Stimulated activated CD4-positive, alpha-beta T cell treated with anti-CD3 and anti-CD28 coated beads, TNF-alpha, amount 100 ng/mL, for 24 hours (primary cell): ENCODE data around the gene ZNRF1.
"Not testable (repeated sequence)": the region's sequence is repeated elsewhere in the genome, so short reads cannot be mapped to it uniquely, and the experiment has no call there.

Experiments
- DNase-seq, 3 experiments: peaks; one replicate each; pipeline ENCODE4 v3.0.0-alpha.2; 2020; ENCODE audit warnings: low read depth in 3 of 3

ZNRF1 gene

DNA sequence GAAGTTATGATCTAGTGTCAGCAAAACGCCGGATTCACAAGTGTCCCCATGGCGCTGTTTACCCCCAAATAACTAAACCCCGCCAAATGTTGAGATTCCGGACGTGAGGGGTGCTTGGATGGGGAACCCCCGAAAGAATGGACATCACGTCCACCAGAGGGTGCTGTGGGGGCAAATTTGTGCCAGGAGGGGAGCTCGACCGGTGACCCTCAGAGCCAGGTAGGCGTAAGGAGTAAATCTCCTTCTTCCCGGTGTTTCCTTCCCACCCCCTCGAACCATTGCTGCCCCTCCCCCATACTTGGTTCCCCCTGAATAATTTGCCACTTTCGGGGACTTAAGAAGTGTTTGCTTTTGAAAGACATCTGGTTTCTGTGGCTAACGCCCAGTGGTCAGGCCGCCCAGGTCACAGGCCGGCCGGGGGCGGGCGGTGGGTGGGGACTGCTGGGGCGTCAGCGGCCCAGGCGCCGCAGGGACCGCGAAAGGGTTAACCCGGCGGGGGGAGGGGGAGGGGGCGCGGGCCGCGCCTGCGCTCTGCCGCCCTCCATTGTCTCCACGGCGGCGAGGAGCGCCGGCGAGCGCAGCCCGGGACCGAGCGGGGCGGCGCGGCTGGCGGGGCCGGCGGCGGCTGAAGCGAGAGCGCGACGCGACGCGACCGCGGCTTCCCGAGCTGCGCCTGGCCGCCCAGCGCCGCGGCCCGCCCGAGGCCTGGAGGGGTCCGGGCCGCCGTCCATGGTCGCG, at the start of gene ZNRF1:
Gene ZNRF1 (plus strand): TSS at position 544 of the 738 bp plus-strand sequence. CDS start 648 bp downstream, outside the sequence.
- DNase-seq, result peak; percentile 72 to 83 (median 75)

- DNase-seq, result no peak
Observed at GRCh38 chr16:74949309-74949708, 49.5 kb upstream of the ZNRF1 start.

GRCh38 chr16:74950511-74950910, 48.3 kb upstream of the ZNRF1 start:
- DNase-seq, result no peak

DNA sequence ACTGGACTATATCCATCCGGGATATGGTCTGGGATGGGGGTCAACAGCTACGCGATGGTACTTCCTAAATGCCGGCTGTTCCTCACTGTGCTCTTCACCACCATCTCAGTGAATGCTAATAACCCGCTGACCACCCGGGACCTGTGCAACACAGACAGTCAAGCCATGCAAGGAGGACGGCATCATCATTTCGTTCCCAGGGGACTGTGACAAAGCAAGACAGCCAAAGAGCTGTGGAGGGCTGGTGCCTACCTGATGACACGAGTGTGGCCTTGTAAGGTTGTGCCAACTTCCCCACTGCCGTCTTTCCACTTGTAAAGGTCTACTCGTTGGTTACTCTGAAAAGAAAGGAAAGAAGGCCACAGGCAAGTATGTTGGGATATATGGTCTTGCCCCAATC, 47.6 kb upstream of the ZNRF1 start:
- DNase-seq, result no peak

- DNase-seq, result no peak
Observed at GRCh38 chr16:74951681-74952080, 47.1 kb upstream of the ZNRF1 start.

- DNase-seq, result no peak
Observed at GRCh38 chr16:74954763-74955162, 44.1 kb upstream of the ZNRF1 start.

DNA sequence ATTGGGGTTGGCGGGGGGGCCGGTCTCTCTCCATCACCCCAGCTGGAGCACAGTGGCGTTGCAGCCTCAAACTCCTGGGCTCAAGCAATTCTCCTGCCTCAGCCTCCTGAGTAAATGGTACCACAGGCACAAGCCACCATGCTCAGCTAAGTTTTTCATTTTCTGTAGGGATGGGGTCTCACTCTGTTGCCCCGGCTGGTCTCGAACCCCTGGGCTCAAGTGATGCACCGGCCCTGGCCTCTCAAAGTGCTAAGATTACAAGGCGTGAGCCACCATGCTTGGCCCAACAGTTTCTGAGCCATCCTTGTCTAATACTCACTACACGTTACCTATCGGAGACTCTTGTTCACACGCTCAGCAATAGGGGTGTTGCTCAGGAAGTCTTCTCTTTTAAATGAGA, 25.5 kb upstream of the ZNRF1 start:
- no peak for DNase-seq

DNA sequence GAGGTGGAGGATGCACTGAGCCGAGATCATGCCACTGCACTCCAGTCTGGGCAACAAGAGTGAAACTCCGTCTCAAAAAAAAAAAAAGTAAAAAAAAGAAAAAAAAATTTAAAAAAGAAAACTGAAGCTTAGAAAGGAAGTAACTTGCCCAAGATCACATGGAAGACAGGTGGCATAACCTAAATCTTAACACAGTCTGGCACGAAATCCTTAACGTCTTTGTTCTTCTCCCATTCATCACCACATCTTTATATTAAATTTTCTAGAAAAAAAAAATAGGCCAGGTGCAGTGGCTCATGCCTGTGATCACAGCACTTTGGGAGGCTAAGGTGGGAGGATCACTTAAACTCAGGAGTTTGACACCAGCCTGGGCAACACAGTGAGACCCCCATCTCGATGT, 23.2 kb upstream of the ZNRF1 start:
- DNase-seq, result no peak

DNA sequence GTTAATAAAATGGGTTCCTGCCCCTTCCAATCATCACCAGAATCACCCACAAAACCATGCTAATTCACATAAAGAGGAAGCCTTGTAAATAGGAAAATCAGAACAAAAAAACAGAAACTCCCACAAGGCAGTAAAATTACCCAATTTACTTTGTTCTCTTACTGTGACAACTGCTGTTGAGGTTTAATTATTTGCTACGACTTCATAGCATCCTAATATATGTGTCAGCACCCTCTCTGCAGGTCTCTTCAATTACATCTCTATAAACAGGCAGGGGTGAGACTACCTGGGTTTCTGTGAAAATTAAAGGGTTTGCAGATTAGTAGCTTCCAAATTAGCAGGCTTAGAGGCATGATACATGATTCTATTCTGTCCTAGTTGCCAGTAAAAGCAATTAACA, 16.6 kb upstream of the ZNRF1 start:
- DNase-seq, result no peak

GRCh38 chr16:74984194-74984528, 14.7 kb upstream of the ZNRF1 start:
- DNase-seq, result no peak

GRCh38 chr16:74984529-74985296, 14.1 kb upstream of the ZNRF1 start, which contains the start of gene WDR59:
Gene WDR59 (minus strand): TSS chr16:74985123. CDS start chr16:74985017, 106 bp downstream.
- DNase-seq, result peak; percentile 97 to 99 (median 99)

GRCh38 chr16:74987027-74987681, 11.7 kb upstream of the ZNRF1 start:
- DNase-seq, result no peak

DNA sequence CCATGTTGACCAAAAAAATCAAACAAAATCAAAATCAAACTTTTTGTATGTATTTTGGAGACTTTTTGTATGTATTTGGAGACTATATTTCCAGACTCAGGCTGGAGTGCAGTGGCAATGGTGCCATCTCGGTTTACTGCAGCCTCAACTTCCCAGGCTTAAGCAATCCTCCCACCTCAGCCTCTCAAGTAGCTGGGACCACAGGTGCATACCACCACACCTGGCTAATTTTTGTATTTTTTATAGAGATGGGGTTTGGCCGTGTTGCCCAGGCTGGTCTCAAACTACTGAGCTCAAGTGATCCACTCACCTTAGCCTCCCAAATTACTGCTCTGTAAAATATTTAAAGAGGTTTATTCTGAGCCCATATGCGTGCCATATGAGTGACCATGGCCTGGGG, 9.0 kb upstream of the ZNRF1 start:
- DNase-seq, result not testable (repeated sequence)

DNA sequence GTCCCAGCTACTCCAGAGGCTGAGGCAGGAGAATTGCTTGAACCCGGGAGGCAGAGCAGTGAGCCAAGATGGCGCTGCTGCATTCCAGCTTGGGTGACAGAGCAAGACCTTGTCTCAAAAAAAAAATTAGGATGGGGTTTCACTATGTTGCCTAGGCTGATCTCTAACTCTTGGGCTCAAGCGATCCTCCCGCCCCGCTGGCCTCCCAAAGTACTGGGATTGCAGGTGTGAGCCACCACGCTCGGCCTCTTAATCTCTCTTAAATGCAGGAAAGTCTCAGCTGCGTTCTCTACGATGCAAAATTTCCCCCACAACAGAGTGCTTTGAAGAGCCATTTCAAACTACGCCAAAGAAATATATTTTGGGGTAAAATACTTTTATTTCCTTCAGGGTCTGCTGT, 8.0 kb upstream of the ZNRF1 start:
- no peak for DNase-seq

DNA sequence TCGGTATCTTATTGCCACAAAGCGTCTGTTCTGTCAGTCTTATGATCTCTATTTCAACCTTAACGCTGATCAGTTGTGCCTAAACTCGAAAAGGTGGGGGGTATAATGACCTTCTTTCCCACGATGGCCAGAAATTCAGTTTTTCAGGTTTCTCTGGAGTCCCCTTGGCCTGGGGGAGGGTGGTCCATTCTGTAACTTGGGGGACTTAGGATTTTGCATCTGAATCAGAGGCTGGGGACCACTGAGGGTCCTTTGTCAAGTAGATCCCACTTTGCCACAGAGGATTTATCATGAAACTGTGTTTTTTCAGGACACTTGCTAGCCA, 7.6 kb upstream of the ZNRF1 start:
- no peak for DNase-seq

DNA sequence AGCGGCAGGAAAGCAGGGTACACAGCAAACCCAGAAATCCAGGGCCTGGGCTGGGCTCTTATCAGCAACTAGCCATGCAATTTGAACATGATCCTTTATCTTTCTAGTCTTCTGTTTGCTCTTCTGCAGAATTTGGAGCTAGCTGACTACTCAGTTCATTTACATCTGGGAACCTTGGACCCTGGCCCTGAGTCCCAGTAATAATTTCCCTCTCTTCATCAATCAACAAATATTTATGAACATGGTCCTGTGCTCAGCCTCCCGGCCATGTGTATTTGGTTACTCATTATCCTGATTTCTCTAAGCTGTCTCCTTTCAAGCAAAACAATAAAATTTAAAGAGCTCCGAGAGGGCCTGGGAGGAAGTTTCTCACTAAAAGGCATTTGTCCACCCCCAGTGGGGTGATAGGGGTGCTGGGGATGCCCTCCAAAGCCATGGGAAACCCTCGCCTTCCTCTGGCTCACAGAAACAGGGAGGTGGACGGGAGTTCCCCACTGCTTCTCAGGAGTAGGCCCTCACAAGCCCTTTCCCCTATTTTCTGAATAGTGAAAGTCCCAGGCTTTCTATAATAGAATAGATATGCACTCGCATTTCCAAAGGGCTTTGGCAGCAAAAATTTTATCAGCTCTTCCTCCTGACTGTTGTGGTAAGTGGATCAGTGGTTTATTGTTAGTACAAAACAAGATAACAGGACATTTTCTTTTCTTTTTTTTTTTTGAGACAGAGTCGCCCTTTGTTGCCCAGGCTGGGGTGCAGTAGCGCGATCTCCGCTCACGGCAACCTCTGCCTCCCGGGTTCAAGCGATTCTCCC, 7.0 kb upstream of the ZNRF1 start:
- no peak for DNase-seq

- DNase-seq, result no peak
Observed at GRCh38 chr16:74995986-74996385, 2.8 kb upstream of the ZNRF1 start.

DNA sequence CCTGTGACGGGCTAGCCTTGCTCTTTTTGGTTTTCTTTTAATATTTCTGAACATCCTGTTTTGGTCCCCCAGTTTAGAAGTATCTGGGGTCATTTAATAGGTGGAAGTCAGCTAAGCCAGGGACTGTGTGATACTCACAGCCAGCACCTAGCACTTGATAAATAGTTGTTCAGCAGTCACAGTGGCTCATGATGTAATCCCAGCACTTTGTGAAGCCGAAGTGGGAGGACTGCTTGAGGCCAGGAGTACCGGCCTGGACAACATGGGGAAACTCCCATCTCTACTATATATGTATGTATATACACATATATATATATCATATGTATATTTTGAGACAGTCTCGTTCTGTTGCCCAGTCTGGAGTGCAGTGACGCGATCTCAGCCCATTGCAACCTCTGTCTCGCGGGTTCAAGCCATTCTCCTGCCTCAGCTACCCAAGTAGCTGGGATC, 1.8 kb upstream of the ZNRF1 start:
- no peak for DNase-seq

DNA sequence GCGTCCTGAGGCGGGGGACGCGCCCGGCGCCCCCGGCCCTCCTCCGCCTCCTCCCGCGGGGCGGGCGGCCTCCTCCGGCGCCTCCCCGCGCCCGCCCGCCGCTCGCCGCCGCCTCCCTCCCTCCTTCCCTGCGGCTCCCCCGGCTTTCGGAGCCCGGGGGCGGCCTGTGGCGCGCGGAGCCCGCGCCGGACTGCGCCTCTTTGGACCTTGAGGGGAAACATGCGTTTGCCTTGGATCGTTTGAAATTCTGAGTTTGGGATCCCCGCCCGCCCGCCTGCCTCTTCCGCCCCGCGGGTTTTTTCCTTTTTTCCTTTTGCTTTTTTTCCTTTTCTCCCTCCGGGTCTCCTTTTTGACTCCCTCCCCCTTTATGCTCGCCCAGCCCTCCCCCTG, 390 bp downstream of the ZNRF1 start:
- DNase-seq, result no peak

GRCh38 chr16:74999609-75000480, 1.0 kb downstream of the ZNRF1 start:
- peak in 1 of 3 experiments; percentile 55 for DNase-seq
